Fibroblast of skin of abdomen (primary cell): Measurements from ENCODE around the gene XPNPEP1.

Source experiments
- DNase-seq: peaks from one replicate; pipeline ENCODE4 v3.0.0-alpha.2; 2013

The XPNPEP1 gene

GRCh38 chr10:109892117-109892516 is 31.2 kb downstream of the XPNPEP1 start:
- no peak for DNase-seq

- DNase-seq, result no peak
These were observed 32.2 kb downstream of the XPNPEP1 start for GRCh38 chr10:109891105-109891504.

- peak; percentile 86 for DNase-seq
These were observed 33.4 kb downstream of the XPNPEP1 start for GRCh38 chr10:109889867-109890266.

GRCh38 chr10:109887776-109888175 is 35.5 kb downstream of the XPNPEP1 start:
- DNase-seq, result no peak

GRCh38 chr10:109887243-109887642 is 36.1 kb downstream of the XPNPEP1 start:
- peak; percentile 40 for DNase-seq

GRCh38 chr10:109886781-109887140 is 36.5 kb downstream of the XPNPEP1 start:
- DNase-seq, result no peak

- no peak for DNase-seq
These were observed 37.1 kb downstream of the XPNPEP1 start for GRCh38 chr10:109886037-109886780.

- DNase-seq, result peak; percentile 88
These were observed 39.2 kb downstream of the XPNPEP1 start for GRCh38 chr10:109883859-109884771.

GRCh38 chr10:109882251-109883057 is 40.9 kb downstream of the XPNPEP1 start:
- no peak for DNase-seq

- DNase-seq, result no peak
These were observed 41.6 kb downstream of the XPNPEP1 start for GRCh38 chr10:109881769-109882057.

GRCh38 chr10:109880886-109881768 is 42.2 kb downstream of the XPNPEP1 start:
- no peak for DNase-seq

GRCh38 chr10:109877546-109877945 is 45.8 kb downstream of the XPNPEP1 start:
- DNase-seq, result no peak

GRCh38 chr10:109875828-109876821 is 47.2 kb downstream of the XPNPEP1 start:
- DNase-seq, result no peak

GRCh38 chr10:109875151-109875568 is 48.2 kb downstream of the XPNPEP1 start:
- DNase-seq, result no peak

GRCh38 chr10:109871476-109871875 is 51.8 kb downstream of the XPNPEP1 start:
- no peak for DNase-seq

- DNase-seq, result no peak
These were observed 56.2 kb downstream of the XPNPEP1 start for GRCh38 chr10:109866995-109867635.

- DNase-seq, result peak; percentile 13
These were observed 56.9 kb downstream of the XPNPEP1 start for GRCh38 chr10:109866168-109866994.

- DNase-seq, result no peak
These were observed 59.5 kb downstream of the XPNPEP1 start for GRCh38 chr10:109863775-109864174.

- DNase-seq, result no peak
These were observed 60.6 kb downstream of the XPNPEP1 start for GRCh38 chr10:109862738-109863137.
